Esophagus muscularis mucosa (tissue), 4 donors: ENCODE results near the gene ARHGAP24. TPM values are rescaled to one million over a fixed set of nuclear protein-coding genes. Genes with fewer than 3 reads are reported as not detected.

Experiments
- DNase-seq: peaks from one replicate; pipeline ENCODE4 v3.0.0-alpha.2; 2017; ENCODE audit errors: extremely low spot score
- H3K27ac ChIP-seq, 4 donors: fragments of 200-600 bp; sonication (generic); replicated peaks in 1 of 4; 1 replicate in 3 of 4; 2 replicates in 1 of 4; pipeline ENCODE4 v1.5.1; 2016 to 2019; ENCODE audit warnings: mild to moderate bottlenecking in 1 of 4
- H3K27me3 ChIP-seq, 4 donors: fragments of 200-600 bp; sonication (generic); one replicate each; pipeline versions ENCODE4 v1.5.1 to v1.6.0; 2016 to 2019
- H3K36me3 ChIP-seq, 4 donors: fragments of 200-600 bp; sonication (generic); one replicate each; pipeline ENCODE4 v1.5.1; 2016 to 2019
- H3K4me1 ChIP-seq, 4 donors: fragments of 200-600 bp; sonication (generic); one replicate each; pipeline ENCODE4 v1.5.1; 2016 to 2019
- H3K4me3 ChIP-seq, 4 donors: fragments of 200-600 bp; sonication (generic); 1 replicate in 2 of 4; 2 replicates in 2 of 4; pipeline ENCODE4 v1.5.1; 2016 to 2019; ENCODE audit warnings: mild to moderate bottlenecking in 4 of 4, moderate library complexity in 1 of 4
- H3K9me3 ChIP-seq, 4 donors: fragments of 200-600 bp; sonication (generic); 1 replicate in 3 of 4; 2 replicates in 1 of 4; pipeline ENCODE4 v1.5.1; 2016 to 2019
- EP300 ChIP-seq: sonication (generic); formaldehyde crosslinking; IDR thresholded peaks from one replicate; pipeline ENCODE4 v1.6.1; 2017; ENCODE audit warnings: antibody characterized with exemption
- POLR2A ChIP-seq: fragments of 450-650 bp; IDR thresholded peaks from one replicate; pipeline ENCODE4 v1.6.1; 2017; ENCODE audit warnings: antibody characterized with exemption, moderate library complexity, mild to moderate bottlenecking, low read depth
- POLR2AphosphoS5 ChIP-seq, 2 donors: sonication (generic); formaldehyde crosslinking; IDR thresholded peaks; one replicate each; pipeline ENCODE4 v1.6.1; 2017; ENCODE audit warnings: antibody characterized with exemption in 2 of 2
- WGBS: methylation state at CpG from one replicate; pipeline ENCODE4 v1.1.5; 2018; 5-methylcytosine and 5-hydroxymethylcytosine counted together
- intact Hi-C: fragments of 100-400 bp; cut with DNase I; formaldehyde crosslinking; loops from one replicate; pipeline ENCODE4 v1.15.1; 2023
- total RNA-seq, 4 donors: library from RNA; depleted of rRNA; stranded (reverse); fragments of >200 nt; gene quantifications; one replicate each; pipeline versions ENCODE4 v1.1.0 to v1.2.1, GENCODE V29; 2016
- TF ChIP-seq, protein P1 (sequence below), 3 experiments: fragments of 200-600 bp in 2 of 3; fragments of 450-650 bp in 1 of 3; sonication (generic) in 2 of 3; IDR thresholded peaks; one replicate each; pipeline ENCODE4 v1.5.1; 2017 to 2019; ENCODE audit warnings: antibody characterized with exemption in 3 of 3, mild to moderate bottlenecking in 2 of 3, moderate library complexity in 1 of 3

The ARHGAP24 gene
- total RNA-seq, 4 donors from 2014 or later: 17.6 to 30.2 (median 23.6) TPM

GRCh38 chr4:85686398-85686797, 211.4 kb downstream of the ARHGAP24 start:
- no peak overlapping the region for H3K27ac ChIP-seq
- H3K9me3 ChIP-seq: no peaks in the 10 kb centered on the region
- H3K4me3 ChIP-seq: no peak overlapping the region
- H3K27me3 ChIP-seq: no peaks in the 10 kb centered on the region
- H3K36me3 ChIP-seq: no peaks in the 10 kb centered on the region
- H3K4me1 ChIP-seq: no peaks in the 10 kb centered on the region
- no peak for DNase-seq
- 81% methylated on average over 4 of the region's 4 CpGs for WGBS
- intact Hi-C loops: no loop called here
- TF ChIP-seq POLR2A (no peak), EP300 (no peak), POLR2AphosphoS5 (IDR thresholded peaks at IDR 0.05) (no peak)
- TF ChIP-seq, protein P1, sequence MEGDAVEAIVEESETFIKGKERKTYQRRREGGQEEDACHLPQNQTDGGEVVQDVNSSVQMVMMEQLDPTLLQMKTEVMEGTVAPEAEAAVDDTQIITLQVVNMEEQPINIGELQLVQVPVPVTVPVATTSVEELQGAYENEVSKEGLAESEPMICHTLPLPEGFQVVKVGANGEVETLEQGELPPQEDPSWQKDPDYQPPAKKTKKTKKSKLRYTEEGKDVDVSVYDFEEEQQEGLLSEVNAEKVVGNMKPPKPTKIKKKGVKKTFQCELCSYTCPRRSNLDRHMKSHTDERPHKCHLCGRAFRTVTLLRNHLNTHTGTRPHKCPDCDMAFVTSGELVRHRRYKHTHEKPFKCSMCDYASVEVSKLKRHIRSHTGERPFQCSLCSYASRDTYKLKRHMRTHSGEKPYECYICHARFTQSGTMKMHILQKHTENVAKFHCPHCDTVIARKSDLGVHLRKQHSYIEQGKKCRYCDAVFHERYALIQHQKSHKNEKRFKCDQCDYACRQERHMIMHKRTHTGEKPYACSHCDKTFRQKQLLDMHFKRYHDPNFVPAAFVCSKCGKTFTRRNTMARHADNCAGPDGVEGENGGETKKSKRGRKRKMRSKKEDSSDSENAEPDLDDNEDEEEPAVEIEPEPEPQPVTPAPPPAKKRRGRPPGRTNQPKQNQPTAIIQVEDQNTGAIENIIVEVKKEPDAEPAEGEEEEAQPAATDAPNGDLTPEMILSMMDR (IDR thresholded peaks at IDR 0.05): no peak

DNA sequence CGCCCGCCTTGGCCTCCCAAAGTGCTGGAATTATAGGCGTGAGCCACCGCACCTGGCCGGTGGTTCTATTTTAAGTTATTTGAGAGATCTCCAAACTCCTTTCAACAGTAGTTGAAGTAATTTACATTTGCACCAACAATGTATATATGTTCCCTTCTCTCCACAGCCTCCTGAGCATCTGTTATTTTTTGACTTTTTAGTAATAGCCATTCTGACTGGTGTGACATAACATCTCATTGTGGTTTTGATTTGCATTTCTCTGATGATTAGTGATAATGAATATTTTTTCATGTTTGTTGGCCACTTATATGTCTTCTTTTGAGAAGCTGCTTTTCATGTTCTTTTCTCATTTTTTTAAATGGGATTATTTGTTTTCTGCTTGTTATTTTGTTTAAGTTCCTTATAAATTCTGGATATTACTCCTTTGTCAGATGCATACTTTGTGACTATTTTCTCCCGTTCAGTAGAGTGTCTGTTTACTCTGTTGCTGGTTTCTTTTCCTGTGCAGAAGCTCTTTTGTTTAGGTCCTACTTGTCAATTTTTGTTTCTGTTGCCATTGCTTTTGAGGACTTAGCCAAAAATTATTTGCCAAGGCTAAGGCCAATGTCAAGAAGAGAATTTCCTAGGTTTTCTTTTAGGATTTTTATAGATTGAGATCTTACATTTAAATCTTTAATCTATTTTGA, 213.2 kb downstream of the ARHGAP24 start:
- no peak overlapping the region for H3K4me3 ChIP-seq
- H3K4me1 ChIP-seq: no peaks in the 10 kb centered on the region
- WGBS: 89% methylated on average over 6 of the region's 6 CpGs
- H3K9me3 ChIP-seq: no peaks in the 10 kb centered on the region
- H3K27me3 ChIP-seq: no peaks in the 10 kb centered on the region
- H3K36me3 ChIP-seq: no peaks in the 10 kb centered on the region
- DNase-seq: no peak
- TF ChIP-seq POLR2AphosphoS5 (IDR thresholded peaks at IDR 0.05) (no peak), EP300 (no peak), POLR2A (no peak)
- TF ChIP-seq, protein P1 (IDR thresholded peaks at IDR 0.05): no peak
- intact Hi-C loops: no loop called here
- H3K27ac ChIP-seq: no peak overlapping the region

DNA sequence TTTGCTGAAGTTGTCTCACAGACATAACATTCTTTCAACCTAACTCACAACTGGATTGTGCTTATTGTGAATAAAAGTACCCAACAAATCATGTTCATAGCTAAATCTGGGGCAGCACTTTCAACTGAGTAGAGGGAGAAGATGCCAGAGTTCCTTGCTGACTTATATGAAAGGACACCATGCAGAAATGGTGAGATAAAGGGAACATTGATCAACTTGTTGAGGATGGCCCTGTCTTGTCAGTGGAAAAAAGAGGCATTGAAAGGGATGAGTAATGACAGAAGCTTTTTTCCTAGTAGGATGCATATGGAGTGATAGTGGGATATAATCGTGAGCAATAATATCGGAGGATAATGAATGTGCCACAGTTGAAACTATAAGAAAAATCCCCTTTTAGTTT, 221.7 kb downstream of the ARHGAP24 start:
- 96% methylated on average over 2 of the region's 2 CpGs for WGBS
- no peak for DNase-seq
- no peak for TF ChIP-seq POLR2AphosphoS5 (IDR thresholded peaks at IDR 0.05)
- no peak for TF ChIP-seq POLR2A
- TF ChIP-seq EP300: no peak
- TF ChIP-seq, protein P1 (IDR thresholded peaks at IDR 0.05): no peak

GRCh38 chr4:85697854-85698253, 222.9 kb downstream of the ARHGAP24 start:
- no peaks in the 10 kb centered on the region for H3K36me3 ChIP-seq
- no peak overlapping the region for H3K4me3 ChIP-seq
- DNase-seq: no peak
- intact Hi-C loops: no loop called here
- H3K27me3 ChIP-seq: no peaks in the 10 kb centered on the region
- no peak overlapping the region for H3K27ac ChIP-seq
- H3K4me1 ChIP-seq: no peaks in the 10 kb centered on the region
- no peaks in the 10 kb centered on the region for H3K9me3 ChIP-seq
- TF ChIP-seq POLR2AphosphoS5 (IDR thresholded peaks at IDR 0.05) (no peak), POLR2A (no peak), EP300 (no peak)
- TF ChIP-seq, protein P1 (IDR thresholded peaks at IDR 0.05): no peak

More for the DNA sequence above, 221.7 kb downstream of the ARHGAP24 start:
- no peaks in the 10 kb centered on the region for H3K9me3 ChIP-seq
- no peaks in the 10 kb centered on the region for H3K27me3 ChIP-seq
- no peak overlapping the region for H3K4me3 ChIP-seq
- H3K27ac ChIP-seq: no peak overlapping the region
- no peaks in the 10 kb centered on the region for H3K36me3 ChIP-seq
- intact Hi-C loops: no loop called here
- no peaks in the 10 kb centered on the region for H3K4me1 ChIP-seq

DNA sequence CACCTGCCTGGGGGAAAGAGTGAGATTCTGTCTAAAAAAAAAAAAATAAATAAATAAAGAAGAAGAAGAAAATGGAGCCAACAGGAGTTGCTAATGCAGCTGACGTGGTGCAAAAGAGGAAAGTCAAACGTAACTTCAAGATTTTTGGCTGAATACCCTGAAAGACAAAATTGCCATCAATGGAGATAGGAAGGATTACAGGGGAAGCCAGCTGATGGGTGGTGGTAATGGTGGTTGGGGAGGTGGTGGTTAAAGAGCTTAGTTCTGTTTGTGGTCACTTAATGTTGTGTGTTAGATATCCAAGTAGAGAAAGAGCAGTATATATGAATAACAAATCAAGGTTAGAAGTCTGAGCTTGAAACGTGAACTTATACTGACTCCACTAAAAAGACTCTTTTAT, 225.4 kb downstream of the ARHGAP24 start:
- DNase-seq: no peak
- H3K4me1 ChIP-seq: no peaks in the 10 kb centered on the region
- WGBS: 70% methylated on average over 3 of the region's 3 CpGs
- TF ChIP-seq EP300 (no peak), POLR2AphosphoS5 (IDR thresholded peaks at IDR 0.05) (no peak), POLR2A (no peak)
- TF ChIP-seq, protein P1 (IDR thresholded peaks at IDR 0.05): no peak
- H3K27me3 ChIP-seq: no peaks in the 10 kb centered on the region
- intact Hi-C loops: no loop called here
- no peaks in the 10 kb centered on the region for H3K36me3 ChIP-seq
- no peak overlapping the region for H3K27ac ChIP-seq
- no peaks in the 10 kb centered on the region for H3K9me3 ChIP-seq
- no peak overlapping the region for H3K4me3 ChIP-seq
